ENCODE data around the gene IQCF5. TPM values are rescaled to one million over a fixed set of nuclear protein-coding genes. Genes with fewer than 3 reads are reported as not detected.

IQCF5 gene
- total and polyA plus RNA-seq, 9 of the 15 experiments (the other 6 are each of a cell fraction or from before 2014, with no cell fraction given), result not detected

- H3K9me3 ChIP-seq (replicated peaks; ENCODE audit: control insufficient read depth, insufficient read depth, low read depth, low read length), result no peaks in the 10 kb centered on the region; the same call in 1 of the 2 replicates
- H3K4me3 ChIP-seq, result no peak overlapping the region
- H3K27ac ChIP-seq (ENCODE audit: extremely low read depth, low read depth, low read length), result no peak overlapping the region
- no peak for ATAC-seq
- no peak for FAIRE-seq
- ChIA-PET CTCF (ENCODE audit: low intra/inter-chr PET ratio) (no interaction called here), POLR2A (interaction anchor here (0.6 kb wide), 1 partner anchor 25 kb away, joined by 3 read pairs; no protein-coding TSS in a partner anchor)
- TF ChIP-seq ZMIZ1 (IDR thresholded peaks at IDR 0.05; ENCODE audit: low read depth in 2 of 2, low read length in 2 of 2) (no peak), MAZ (CRISPR knock-in tag; conservative IDR thresholded peaks at IDR 0.05 in 1 of 2, IDR thresholded peaks at IDR 0.05 in 1 of 2) (no peak), ZNF324 (CRISPR knock-in tag; IDR thresholded peaks at IDR 0.05) (peak; percentile 93)
- intact Hi-C loops (cut with micrococcal nuclease), result no loop called here
- H3K4me2 ChIP-seq (ENCODE audit: insufficient read depth, low read length), result no peak overlapping the region
- WGBS (ENCODE audit: insufficient coverage, low coverage, missing lambda C conversion rate), result 0% methylated on average over 1 of the region's 1 CpG
- H4K20me1 ChIP-seq (replicated peaks; ENCODE audit: control insufficient read depth, insufficient read depth, low read length), result no peaks in the 10 kb centered on the region
- BruUV-seq (replicated peaks), result no TSS peak
- in situ Hi-C loops (cut with MboI), result no loop called here
- H3K9ac ChIP-seq (ENCODE audit: insufficient read depth in 1 of 2, low read depth in 2 of 2, low read length in 2 of 2), result no peak overlapping the region
- H3K9me1 ChIP-seq (ENCODE audit: control insufficient read depth, insufficient read depth, low read length), result no peaks in the 10 kb centered on the region
- no peaks in the 10 kb centered on the region for H3K79me2 ChIP-seq (ENCODE audit: control insufficient read depth, insufficient read depth, low read length)
- no peaks in the 10 kb centered on the region for H3K36me3 ChIP-seq (ENCODE audit: control insufficient read depth, insufficient read depth, low read length)
- H3K4me1 ChIP-seq (replicated peaks in 1 of 2; ENCODE audit: control insufficient read depth in 2 of 2, insufficient read depth in 2 of 2, low read length in 2 of 2), result no peaks in the 10 kb centered on the region
- H3K27me3 ChIP-seq (ENCODE audit: control insufficient read depth in 2 of 2, insufficient read depth in 2 of 2, low read length in 2 of 2), result no peaks in the 10 kb centered on the region
- no peak overlapping the region for H2AFZ ChIP-seq (ENCODE audit: low read depth, low read length)
- no peak for DNase-seq (ENCODE audit: extremely low read depth in 1 of 4, low spot score in 3 of 4)
Observed at GRCh38 chr3:51828297-51828696, 47.1 kb downstream of the IQCF5 start.

Small RNAs within 50 kb of the gene (small RNA-seq; reads per million reads assigned to genes)
- 0.22 reads per million for gene RN7SL504P

Other genes with a start within 250 kb of the IQCF5 start
Only the 7 nearest of the 14 such genes appear.
- gene IQCF6, start 96.4 kb downstream of the IQCF5 start, total RNA-seq (2014; rRNA removed), result not detected in 2 replicates
- not detected in 2 replicates for gene IQCF6, start 96.4 kb downstream of the IQCF5 start, total RNA-seq (2014; rRNA removed; fragmentation: Illumina TruSeq; extraction: Trizol)
- gene IQCF6, start 96.4 kb downstream of the IQCF5 start, total RNA-seq (2015; rRNA removed; fragmentation: Illumina TruSeq; extraction: Trizol), result not detected in 2 replicates
- gene IQCF6, start 96.4 kb downstream of the IQCF5 start, total RNA-seq (2021), result not detected in 2 replicates
- not detected in 2 replicates for gene IQCF6, start 96.4 kb downstream of the IQCF5 start, polyA plus RNA-seq (2011; rRNA removed)
- not detected in 2 replicates for gene IQCF6, start 96.4 kb downstream of the IQCF5 start, polyA plus RNA-seq (2014; fragmentation: Illumina TruSeq; extraction: Trizol)
- gene IQCF6, start 96.4 kb downstream of the IQCF5 start, polyA plus RNA-seq (2014; fragmentation: Nextera tagmentation; extraction: Ambion mirVana), result not detected
- gene IQCF6, start 96.4 kb downstream of the IQCF5 start, polyA plus RNA-seq (2014; rRNA removed), result not detected in 2 replicates
- not detected in 2 replicates for gene IQCF2, start 14.0 kb downstream of the IQCF5 start, total RNA-seq (2014; rRNA removed)
- gene IQCF2, start 14.0 kb downstream of the IQCF5 start, total RNA-seq (2014; rRNA removed; fragmentation: Illumina TruSeq; extraction: Trizol), result not detected in 2 replicates
- not detected in 2 replicates for gene IQCF2, start 14.0 kb downstream of the IQCF5 start, total RNA-seq (2015; rRNA removed; fragmentation: Illumina TruSeq; extraction: Trizol)
- gene IQCF2, start 14.0 kb downstream of the IQCF5 start, total RNA-seq (2021), result not detected in 2 replicates
- gene IQCF2, start 14.0 kb downstream of the IQCF5 start, polyA plus RNA-seq (2011; rRNA removed), result not detected in 2 replicates
- not detected in 2 replicates for gene IQCF2, start 14.0 kb downstream of the IQCF5 start, polyA plus RNA-seq (2014; fragmentation: Illumina TruSeq; extraction: Trizol)
- gene IQCF2, start 14.0 kb downstream of the IQCF5 start, polyA plus RNA-seq (2014; fragmentation: Nextera tagmentation; extraction: Ambion mirVana), result not detected
- not detected in 2 replicates for gene IQCF2, start 14.0 kb downstream of the IQCF5 start, polyA plus RNA-seq (2014; rRNA removed)
- not detected in 2 replicates for gene IQCF1, start 27.8 kb upstream of the IQCF5 start, total RNA-seq (2014; rRNA removed)
- gene IQCF1, start 27.8 kb upstream of the IQCF5 start, total RNA-seq (2014; rRNA removed; fragmentation: Illumina TruSeq; extraction: Trizol), result not detected in 2 replicates
- not detected in 2 replicates for gene IQCF1, start 27.8 kb upstream of the IQCF5 start, total RNA-seq (2015; rRNA removed; fragmentation: Illumina TruSeq; extraction: Trizol)
- gene IQCF1, start 27.8 kb upstream of the IQCF5 start, total RNA-seq (2021), result not detected in 2 replicates
- gene IQCF1, start 27.8 kb upstream of the IQCF5 start, polyA plus RNA-seq (2011; rRNA removed), result not detected in 2 replicates
- gene IQCF1, start 27.8 kb upstream of the IQCF5 start, polyA plus RNA-seq (2014; fragmentation: Illumina TruSeq; extraction: Trizol), result not detected in 2 replicates
- gene IQCF1, start 27.8 kb upstream of the IQCF5 start, polyA plus RNA-seq (2014; fragmentation: Nextera tagmentation; extraction: Ambion mirVana), result not detected
- not detected in 2 replicates for gene IQCF1, start 27.8 kb upstream of the IQCF5 start, polyA plus RNA-seq (2014; rRNA removed)
- gene RRP9, start 66.3 kb upstream of the IQCF5 start, total RNA-seq (2014; rRNA removed), result 62.6 and 68.5 TPM in 2 replicates
- 15.7 and 29.1 TPM in 2 replicates for gene RRP9, start 66.3 kb upstream of the IQCF5 start, total RNA-seq (2014; rRNA removed; fragmentation: Illumina TruSeq; extraction: Trizol)
- gene RRP9, start 66.3 kb upstream of the IQCF5 start, total RNA-seq (2015; rRNA removed; fragmentation: Illumina TruSeq; extraction: Trizol), result 48.9 and 52.4 TPM in 2 replicates
- gene RRP9, start 66.3 kb upstream of the IQCF5 start, total RNA-seq (2021), result 64.1 and 67.0 TPM in 2 replicates
- 20.3 and 23.1 TPM in 2 replicates for gene RRP9, start 66.3 kb upstream of the IQCF5 start, polyA plus RNA-seq (2011; rRNA removed)
- gene RRP9, start 66.3 kb upstream of the IQCF5 start, polyA plus RNA-seq (2014; fragmentation: Illumina TruSeq; extraction: Trizol), result 45.9 and 55.5 TPM in 2 replicates
- 10 to 100 TPM in 1 of 2 experiments, 1 to 10 TPM in 1; 5.2 to 12.9 TPM for gene RRP9, start 66.3 kb upstream of the IQCF5 start, polyA plus RNA-seq (2014; fragmentation: Nextera tagmentation; extraction: Ambion mirVana)
- 62.1 and 64.4 TPM in 2 replicates for gene RRP9, start 66.3 kb upstream of the IQCF5 start, polyA plus RNA-seq (2014; rRNA removed)
- 5.2 and 6.2 TPM in 2 replicates for gene PARP3, start 66.8 kb upstream of the IQCF5 start, total RNA-seq (2014; rRNA removed)
- gene PARP3, start 66.8 kb upstream of the IQCF5 start, total RNA-seq (2014; rRNA removed; fragmentation: Illumina TruSeq; extraction: Trizol), result 1.9 and 2.2 TPM in 2 replicates
- gene PARP3, start 66.8 kb upstream of the IQCF5 start, total RNA-seq (2015; rRNA removed; fragmentation: Illumina TruSeq; extraction: Trizol), result 4.6 and 4.7 TPM in 2 replicates
- gene PARP3, start 66.8 kb upstream of the IQCF5 start, total RNA-seq (2021), result 4.8 and 6.5 TPM in 2 replicates
- 3.7 and 6.6 TPM in 2 replicates for gene PARP3, start 66.8 kb upstream of the IQCF5 start, polyA plus RNA-seq (2011; rRNA removed)
- 4.5 and 5.3 TPM in 2 replicates for gene PARP3, start 66.8 kb upstream of the IQCF5 start, polyA plus RNA-seq (2014; fragmentation: Illumina TruSeq; extraction: Trizol)
- under 1 TPM; 0.46 to 0.55 TPM for gene PARP3, start 66.8 kb upstream of the IQCF5 start, polyA plus RNA-seq (2014; fragmentation: Nextera tagmentation; extraction: Ambion mirVana)
- 6.6 TPM in 2 replicates for gene PARP3, start 66.8 kb upstream of the IQCF5 start, polyA plus RNA-seq (2014; rRNA removed)
- not detected in 2 replicates for gene GPR62, start 79.8 kb upstream of the IQCF5 start, total RNA-seq (2014; rRNA removed)
- gene GPR62, start 79.8 kb upstream of the IQCF5 start, total RNA-seq (2014; rRNA removed; fragmentation: Illumina TruSeq; extraction: Trizol), result not detected in 2 replicates
- not detected in 2 replicates for gene GPR62, start 79.8 kb upstream of the IQCF5 start, total RNA-seq (2015; rRNA removed; fragmentation: Illumina TruSeq; extraction: Trizol)
- not detected in 2 replicates for gene GPR62, start 79.8 kb upstream of the IQCF5 start, total RNA-seq (2021)
- not detected in 2 replicates for gene GPR62, start 79.8 kb upstream of the IQCF5 start, polyA plus RNA-seq (2011; rRNA removed)
- not detected in 2 replicates for gene GPR62, start 79.8 kb upstream of the IQCF5 start, polyA plus RNA-seq (2014; fragmentation: Illumina TruSeq; extraction: Trizol)
- not detected for gene GPR62, start 79.8 kb upstream of the IQCF5 start, polyA plus RNA-seq (2014; fragmentation: Nextera tagmentation; extraction: Ambion mirVana)
- gene GPR62, start 79.8 kb upstream of the IQCF5 start, polyA plus RNA-seq (2014; rRNA removed), result not detected in 2 replicates
- gene PCBP4, start 91.9 kb upstream of the IQCF5 start, total RNA-seq (2014; rRNA removed), result 4.6 and 4.9 TPM in 2 replicates
- 0.73 and 0.93 TPM in 2 replicates for gene PCBP4, start 91.9 kb upstream of the IQCF5 start, total RNA-seq (2014; rRNA removed; fragmentation: Illumina TruSeq; extraction: Trizol)
- gene PCBP4, start 91.9 kb upstream of the IQCF5 start, total RNA-seq (2015; rRNA removed; fragmentation: Illumina TruSeq; extraction: Trizol), result 1.6 and 2.1 TPM in 2 replicates
- 4.7 and 5.7 TPM in 2 replicates for gene PCBP4, start 91.9 kb upstream of the IQCF5 start, total RNA-seq (2021)
- gene PCBP4, start 91.9 kb upstream of the IQCF5 start, polyA plus RNA-seq (2011; rRNA removed), result 3.1 and 5.5 TPM in 2 replicates
- gene PCBP4, start 91.9 kb upstream of the IQCF5 start, polyA plus RNA-seq (2014; fragmentation: Illumina TruSeq; extraction: Trizol), result 2.6 and 4.7 TPM in 2 replicates
- under 1 TPM; 0.06 to 0.07 TPM for gene PCBP4, start 91.9 kb upstream of the IQCF5 start, polyA plus RNA-seq (2014; fragmentation: Nextera tagmentation; extraction: Ambion mirVana)
- 5.8 and 6.4 TPM in 2 replicates for gene PCBP4, start 91.9 kb upstream of the IQCF5 start, polyA plus RNA-seq (2014; rRNA removed)

Measured in K562 (cell line).